RWPE2 (cell line): ENCODE measurements around the gene NAA11.

Experiments used
- ATAC-seq: fragments of 200-7000 bp; cut with Tn5 transposase; 3 replicates; pipeline ENCODE4 v1.9.1; 2021; ENCODE audit warnings: low read depth
- DNase-seq: peaks from one replicate; pipeline ENCODE4 v3.0.0-alpha.2; 2020; ENCODE audit warnings: low spot score
- H3K27ac ChIP-seq: fragments of 450-650 bp; 2 replicates; pipeline ENCODE4 v1.5.1; 2017; ENCODE audit warnings: mild to moderate bottlenecking; ENCODE audit not compliant: poor library complexity, severe bottlenecking
- H3K27me3 ChIP-seq: fragments of 250-450 bp; sonication (Bioruptor Pico); 2 replicates; pipeline ENCODE4 v1.5.1; 2021; ENCODE audit warnings: mild to moderate bottlenecking, moderate library complexity; ENCODE audit not compliant: insufficient read depth, poor library complexity, severe bottlenecking
- H3K36me3 ChIP-seq: fragments of 250-450 bp; sonication (Bioruptor Pico); 2 replicates; pipeline ENCODE4 v1.5.1; 2020; ENCODE audit warnings: low read depth, mild to moderate bottlenecking, moderate library complexity
- H3K4me1 ChIP-seq: fragments of 250-450 bp; sonication (Bioruptor Pico); 2 replicates; pipeline ENCODE4 v1.5.1; 2021; ENCODE audit warnings: mild to moderate bottlenecking, moderate library complexity; ENCODE audit not compliant: insufficient read depth, poor library complexity, severe bottlenecking
- H3K4me3 ChIP-seq: fragments of 250-450 bp; sonication (Bioruptor Pico); 2 replicates; pipeline ENCODE4 v1.5.1; 2021; ENCODE audit warnings: mild to moderate bottlenecking, moderate library complexity; ENCODE audit not compliant: severe bottlenecking
- H3K9me3 ChIP-seq: fragments of 250-450 bp; sonication (Bioruptor Pico); 2 replicates; pipeline ENCODE4 v1.5.1; 2021; ENCODE audit warnings: mild to moderate bottlenecking, moderate library complexity; ENCODE audit not compliant: severe bottlenecking
- TF ChIP-seq, protein P1 (sequence below): fragments of 450-650 bp; IDR thresholded peaks from one replicate; pipeline ENCODE4 v1.5.1; 2017; ENCODE audit warnings: mild to moderate bottlenecking, moderate library complexity; ENCODE audit not compliant: poor library complexity, severe bottlenecking

NAA11 gene

GRCh38 chr4:79362626-79363025, 36.8 kb upstream of the NAA11 start:
- DNase-seq (no peak), ATAC-seq (no peak)
- H3K9me3 ChIP-seq = no peaks in the 10 kb centered on the region
- H3K4me3 ChIP-seq = no peak overlapping the region
- no peaks in the 10 kb centered on the region for H3K36me3 ChIP-seq
- no peak overlapping the region for H3K27ac ChIP-seq
- no peaks in the 10 kb centered on the region for H3K27me3 ChIP-seq
- H3K4me1 ChIP-seq = no peaks in the 10 kb centered on the region
- TF ChIP-seq, protein P1, sequence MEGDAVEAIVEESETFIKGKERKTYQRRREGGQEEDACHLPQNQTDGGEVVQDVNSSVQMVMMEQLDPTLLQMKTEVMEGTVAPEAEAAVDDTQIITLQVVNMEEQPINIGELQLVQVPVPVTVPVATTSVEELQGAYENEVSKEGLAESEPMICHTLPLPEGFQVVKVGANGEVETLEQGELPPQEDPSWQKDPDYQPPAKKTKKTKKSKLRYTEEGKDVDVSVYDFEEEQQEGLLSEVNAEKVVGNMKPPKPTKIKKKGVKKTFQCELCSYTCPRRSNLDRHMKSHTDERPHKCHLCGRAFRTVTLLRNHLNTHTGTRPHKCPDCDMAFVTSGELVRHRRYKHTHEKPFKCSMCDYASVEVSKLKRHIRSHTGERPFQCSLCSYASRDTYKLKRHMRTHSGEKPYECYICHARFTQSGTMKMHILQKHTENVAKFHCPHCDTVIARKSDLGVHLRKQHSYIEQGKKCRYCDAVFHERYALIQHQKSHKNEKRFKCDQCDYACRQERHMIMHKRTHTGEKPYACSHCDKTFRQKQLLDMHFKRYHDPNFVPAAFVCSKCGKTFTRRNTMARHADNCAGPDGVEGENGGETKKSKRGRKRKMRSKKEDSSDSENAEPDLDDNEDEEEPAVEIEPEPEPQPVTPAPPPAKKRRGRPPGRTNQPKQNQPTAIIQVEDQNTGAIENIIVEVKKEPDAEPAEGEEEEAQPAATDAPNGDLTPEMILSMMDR = no peak

GRCh38 chr4:79360006-79360405, 34.1 kb upstream of the NAA11 start:
- no peaks in the 10 kb centered on the region for H3K27me3 ChIP-seq
- H3K27ac ChIP-seq = no peak overlapping the region
- H3K4me3 ChIP-seq = no peak overlapping the region
- H3K9me3 ChIP-seq = no peaks in the 10 kb centered on the region
- no peaks in the 10 kb centered on the region for H3K4me1 ChIP-seq
- no peaks in the 10 kb centered on the region for H3K36me3 ChIP-seq
- TF ChIP-seq, protein P1 = no peak
- no peak for DNase-seq
- no peak for ATAC-seq

- Histone ChIP-seq H3K9me3 (no peaks in the 10 kb centered on the region), H3K36me3 (no peaks in the 10 kb centered on the region), H3K4me3 (no peak overlapping the region), H3K27ac (no peak overlapping the region), H3K27me3 (no peaks in the 10 kb centered on the region), H3K4me1 (no peaks in the 10 kb centered on the region)
- DNase-seq = no peak
- TF ChIP-seq, protein P1 = no peak
- ATAC-seq = no peak
Measured at GRCh38 chr4:79358438-79358837, 32.6 kb upstream of the NAA11 start.

DNA sequence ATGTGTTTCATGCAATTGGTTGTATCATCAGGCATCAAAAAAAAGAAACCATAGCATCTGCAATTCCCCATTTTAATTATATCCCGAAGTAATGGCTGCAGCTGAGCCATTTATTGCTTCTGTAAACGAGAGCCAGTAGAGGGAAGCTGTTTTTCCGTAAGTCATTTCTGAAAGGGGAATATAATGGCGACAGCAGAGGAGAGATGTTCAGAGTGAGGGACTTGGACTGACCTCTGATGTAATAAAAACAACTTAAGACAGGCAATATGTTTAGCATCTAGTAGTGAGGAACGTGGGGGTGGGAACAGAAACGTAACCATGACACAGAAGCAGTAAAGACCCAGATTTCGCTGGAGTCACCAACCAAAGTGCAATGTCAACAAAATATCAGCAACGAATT, 31.5 kb upstream of the NAA11 start:
- DNase-seq = no peak
- H3K36me3 ChIP-seq = no peaks in the 10 kb centered on the region
- TF ChIP-seq, protein P1 = no peak
- no peak overlapping the region for H3K4me3 ChIP-seq
- no peaks in the 10 kb centered on the region for H3K4me1 ChIP-seq
- ATAC-seq = no peak
- no peaks in the 10 kb centered on the region for H3K27me3 ChIP-seq
- H3K27ac ChIP-seq = no peak overlapping the region
- H3K9me3 ChIP-seq = no peaks in the 10 kb centered on the region

DNA sequence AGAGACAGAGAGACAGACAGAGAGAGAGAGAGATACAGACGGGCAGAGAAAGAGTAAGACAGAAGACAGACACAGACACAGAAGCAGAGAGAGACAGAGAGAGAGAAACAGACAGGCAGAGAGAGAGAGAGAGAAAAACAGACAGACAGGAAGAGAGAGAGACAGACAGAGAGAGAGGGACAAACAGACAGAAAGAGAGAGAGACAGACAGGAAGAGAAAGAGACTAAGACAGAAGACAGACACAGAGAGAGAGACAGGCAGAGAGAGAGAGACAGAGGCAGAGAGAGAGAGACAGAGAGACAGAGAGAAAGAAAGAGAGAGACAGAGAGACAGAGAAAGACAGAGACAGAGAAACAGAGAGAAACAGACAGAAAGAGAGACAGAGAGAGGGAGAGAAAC, 27.2 kb upstream of the NAA11 start:
- H3K9me3 ChIP-seq = no peaks in the 10 kb centered on the region
- H3K4me3 ChIP-seq = no peak overlapping the region
- no peaks in the 10 kb centered on the region for H3K36me3 ChIP-seq
- TF ChIP-seq, protein P1 = no peak
- H3K27me3 ChIP-seq = no peaks in the 10 kb centered on the region
- ATAC-seq (no peak), DNase-seq (no peak)
- no peaks in the 10 kb centered on the region for H3K4me1 ChIP-seq
- no peak overlapping the region for H3K27ac ChIP-seq
